MM.1S (cell line): ENCODE data around the gene MRPS6.

Experiments used
- DNase-seq: peaks from one replicate; pipeline ENCODE4 v3.0.0-alpha.2; 2015
- H2AFZ ChIP-seq: fragments of 300-600 bp; sonication (generic); 2 replicates; pipeline ENCODE4 v1.6.0; 2016; ENCODE audit warnings: antibody characterized with exemption, low read length
- H3F3A ChIP-seq: fragments of 300-600 bp; sonication (generic); 2 replicates; pipeline ENCODE4 v1.6.1; 2016; ENCODE audit warnings: mild to moderate bottlenecking, antibody characterized with exemption, low read length, moderate library complexity, mixed read lengths; ENCODE audit not compliant: insufficient read depth
- H3K27ac ChIP-seq: fragments of 300-600 bp; sonication (generic); 2 replicates; pipeline ENCODE4 v1.5.1; 2016; ENCODE audit warnings: mild to moderate bottlenecking, low read length
- H3K27me3 ChIP-seq: fragments of 300-600 bp; sonication (generic); replicated peaks from 2 replicates; pipeline ENCODE4 v1.6.0; 2016; ENCODE audit warnings: low read length; ENCODE audit not compliant: insufficient read depth
- H3K36me3 ChIP-seq: fragments of 300-600 bp; sonication (generic); replicated peaks from 2 replicates; pipeline ENCODE4 v1.6.1; 2016; ENCODE audit warnings: mild to moderate bottlenecking, low read length, mixed read lengths; ENCODE audit not compliant: insufficient read depth
- H3K4me1 ChIP-seq: fragments of 300-600 bp; sonication (generic); 2 replicates; pipeline ENCODE4 v1.6.1; 2016; ENCODE audit warnings: low read length, mixed read lengths
- H3K4me2 ChIP-seq: fragments of 300-600 bp; sonication (generic); 2 replicates; pipeline ENCODE4 v1.6.0; 2016; ENCODE audit warnings: low read depth, low read length
- H3K4me3 ChIP-seq: fragments of 300-600 bp; sonication (generic); 2 replicates; pipeline ENCODE4 v1.5.1; 2016; ENCODE audit warnings: low read length, mixed read lengths
- H3K79me2 ChIP-seq: fragments of 300-600 bp; sonication (generic); 2 replicates; pipeline ENCODE4 v1.6.1; 2016; ENCODE audit warnings: mixed run types, low read length, mixed read lengths
- H3K9ac ChIP-seq: fragments of 300-600 bp; sonication (generic); 2 replicates; pipeline ENCODE4 v1.6.1; 2016; ENCODE audit warnings: low read length, mixed read lengths
- H3K9me2 ChIP-seq: fragments of 300-600 bp; sonication (generic); replicated peaks from 2 replicates; pipeline ENCODE4 v1.6.1; 2016; ENCODE audit warnings: mild to moderate bottlenecking, low read length, mixed read lengths; ENCODE audit not compliant: insufficient read depth
- H3K9me3 ChIP-seq: fragments of 300-600 bp; sonication (generic); replicated peaks from 2 replicates; pipeline ENCODE4 v1.6.1; 2016; ENCODE audit warnings: mild to moderate bottlenecking, low read length, mixed read lengths; ENCODE audit not compliant: insufficient read depth
- H4K20me1 ChIP-seq: fragments of 300-600 bp; sonication (generic); 2 replicates; pipeline ENCODE4 v1.6.1; 2016; ENCODE audit warnings: mild to moderate bottlenecking, low read length, moderate library complexity, mixed read lengths; ENCODE audit not compliant: insufficient read depth
- CTCF ChIP-seq: fragments of 300-600 bp; sonication (generic); IDR thresholded peaks from 2 replicates; pipeline ENCODE4 v1.5.1; 2016; ENCODE audit warnings: antibody characterized with exemption, low read length, mixed read lengths
- EZH2 ChIP-seq: fragments of 300-600 bp; sonication (generic); optimal IDR thresholded peaks from 2 replicates; pipeline ENCODE3; 2017; ENCODE audit warnings: low read depth, mild to moderate bottlenecking, antibody characterized with exemption, low read length, mixed read lengths
- EZH2phosphoT487 ChIP-seq: fragments of 300-600 bp; sonication (generic); IDR thresholded peaks from 2 replicates; pipeline ENCODE4 v1.6.1; 2018; ENCODE audit warnings: antibody characterized with exemption, low read length

MRPS6 gene

GRCh38 chr21:34132926-34133325 lies 59.5 kb downstream of the MRPS6 start:
- H3K4me2 ChIP-seq, result no peak overlapping the region
- TF ChIP-seq EZH2 (no peak), CTCF (no peak), EZH2phosphoT487 (no peak)
- no peak overlapping the region for H2AFZ ChIP-seq
- H3K9me2 ChIP-seq, result no peaks in the 10 kb centered on the region
- no peaks in the 10 kb centered on the region for H3K4me1 ChIP-seq
- no peak overlapping the region for H3K9ac ChIP-seq
- H3K27ac ChIP-seq, result no peak overlapping the region
- H3K36me3 ChIP-seq, result 0 out of 2 replicates have a peak, but pooled peaks cover 2% of the 10 kb centered on the region
- no peaks in the 10 kb centered on the region for H3K27me3 ChIP-seq
- DNase-seq, result no peak
- peaks cover 13% of the 10 kb centered on the region for H3K79me2 ChIP-seq
- no peak overlapping the region for H3K4me3 ChIP-seq
- no peaks in the 10 kb centered on the region for H3F3A ChIP-seq
- H3K9me3 ChIP-seq, result no peaks in the 10 kb centered on the region
- H4K20me1 ChIP-seq, result no peaks in the 10 kb centered on the region

GRCh38 chr21:34133392-34133791 lies 60.0 kb downstream of the MRPS6 start:
- Histone ChIP-seq H2AFZ (no peak overlapping the region), H3K36me3 (0 out of 2 replicates have a peak, but pooled peaks cover 2% of the 10 kb centered on the region), H3K9me3 (no peaks in the 10 kb centered on the region), H3K9ac (no peak overlapping the region), H3K27ac (no peak overlapping the region), H3K27me3 (no peaks in the 10 kb centered on the region), H3K4me2 (no peak overlapping the region), H3K79me2 (peaks cover 12% of the 10 kb centered on the region), H3K9me2 (no peaks in the 10 kb centered on the region), H3K4me1 (no peaks in the 10 kb centered on the region), H3K4me3 (no peak overlapping the region), H3F3A (no peaks in the 10 kb centered on the region), H4K20me1 (no peaks in the 10 kb centered on the region)
- DNase-seq, result no peak
- TF ChIP-seq CTCF (no peak), EZH2 (no peak), EZH2phosphoT487 (no peak)

- Histone ChIP-seq H3K9me2 (no peaks in the 10 kb centered on the region), H4K20me1 (no peaks in the 10 kb centered on the region), H3K4me1 (no peaks in the 10 kb centered on the region), H3K9me3 (no peaks in the 10 kb centered on the region), H3K27me3 (no peaks in the 10 kb centered on the region), H3K4me2 (no peak overlapping the region), H3K27ac (no peak overlapping the region), H3K4me3 (no peak overlapping the region), H3K79me2 (peaks cover 12% of the 10 kb centered on the region), H3F3A (no peaks in the 10 kb centered on the region), H3K9ac (no peak overlapping the region), H2AFZ (no peak overlapping the region), H3K36me3 (0 out of 2 replicates have a peak, but pooled peaks cover 2% of the 10 kb centered on the region)
- TF ChIP-seq EZH2phosphoT487 (no peak), CTCF (peak; percentile 17)
- no peak for DNase-seq
Observed at GRCh38 chr21:34133802-34134201, 60.4 kb downstream of the MRPS6 start.
